Endothelial cell of umbilical vein (primary cell): ENCODE data around the gene SPDYE6. TPM values are rescaled to one million over a fixed set of nuclear protein-coding genes. Genes with fewer than 3 reads are reported as not detected.
"Not testable (repeated sequence)": the region's sequence is repeated elsewhere in the genome, so short reads cannot be mapped to it uniquely, and the experiment has no call there.

Experiments
- BruUV-seq: library from RNA; stranded (reverse); fragments of 400-500 nt; replicated peaks from 2 replicates; lab custom pipeline; 2021; lab: Mats Ljungman, UMichigan
- CTCF ChIA-PET: fragments of 300-600, 350-600 bp; sonication (Branson Sonifier 250); formaldehyde crosslinking; loops from one replicate; lab custom pipeline; 2021; ENCODE audit warnings: antibody characterized with exemption, inconsistent platforms; lab: Charles Lee
- POLR2A ChIA-PET: fragments of 300-600, 350-600 bp; sonication (Branson Sonifier 250); formaldehyde crosslinking; loops from one replicate; lab custom pipeline; 2021; ENCODE audit warnings: antibody characterized with exemption, inconsistent platforms; lab: Charles Lee
- DNase-seq: peaks from one replicate; pipeline ENCODE4 v3.0.0-alpha.2; 2011; ENCODE audit warnings: low read depth, low spot score
- FAIRE-seq: peaks from 2 replicates; lab custom pipeline; 2011; peaks lifted over from hg19 to GRCh38; lab: Jason Lieb, UNC
- H2AFZ ChIP-seq: 2 replicates; pipeline ENCODE4 v1.6.0; 2012; ENCODE audit warnings: low read depth, low read length, control low read depth, inconsistent platforms
- H3K27ac ChIP-seq: 2 replicates; pipeline ENCODE4 v1.5.1; 2011; ENCODE audit warnings: low read depth, mild to moderate bottlenecking, control low read depth, low read length, moderate library complexity; ENCODE audit not compliant: insufficient read depth
- H3K27me3 ChIP-seq, 2 experiments: 2 replicates each; pipeline versions ENCODE4 v1.6.0 to v1.6.1; 2011; ENCODE audit warnings: low read length in 2 of 2, mixed read lengths in 1 of 2; ENCODE audit not compliant: control insufficient read depth in 2 of 2, insufficient read depth in 2 of 2
- H3K36me3 ChIP-seq, 2 experiments: 2 replicates in 1 of 2; 3 replicates in 1 of 2; pipeline ENCODE4 v1.5.1; 2011; ENCODE audit warnings: low read length in 2 of 2, mild to moderate bottlenecking in 1 of 2, moderate library complexity in 1 of 2; ENCODE audit not compliant: control insufficient read depth in 2 of 2, insufficient read depth in 2 of 2; ENCODE audit errors: extremely low read depth in 1 of 2
- H3K4me1 ChIP-seq: 3 replicates; pipeline ENCODE4 v1.5.1; 2011; ENCODE audit warnings: mild to moderate bottlenecking, low read length; ENCODE audit not compliant: control insufficient read depth, insufficient read depth; ENCODE audit errors: extremely low read depth
- H3K4me2 ChIP-seq: 2 replicates; pipeline ENCODE4 v1.6.1; 2011; ENCODE audit warnings: low read length, control low read depth, mixed read lengths; ENCODE audit not compliant: insufficient read depth
- H3K4me3 ChIP-seq, 3 experiments: fragments of 200-600 bp in 1 of 3; sonication (generic), shearing (Covaris generic) in 1 of 3; replicated peaks in 1 of 3; 2 replicates each; pipeline ENCODE4 v1.5.1; 2011 to 2016; ENCODE audit warnings: control low read depth in 3 of 3, low read length in 3 of 3, mild to moderate bottlenecking in 2 of 3, inconsistent platforms in 1 of 3, low read depth in 1 of 3, moderate library complexity in 1 of 3; ENCODE audit not compliant: insufficient read depth in 1 of 3
- H3K79me2 ChIP-seq: 2 replicates; pipeline ENCODE4 v1.6.0; 2012; ENCODE audit warnings: low read length, inconsistent platforms; ENCODE audit not compliant: control insufficient read depth, insufficient read depth
- H3K9ac ChIP-seq: replicated peaks from 2 replicates; pipeline ENCODE3; 2011; ENCODE audit warnings: low read length, control low read depth; ENCODE audit not compliant: insufficient read depth; ENCODE audit errors: extremely low read depth
- H3K9me1 ChIP-seq: replicated peaks from 3 replicates; pipeline ENCODE4 v1.6.0; 2011; ENCODE audit warnings: mild to moderate bottlenecking, low read length; ENCODE audit not compliant: control insufficient read depth, insufficient read depth; ENCODE audit errors: extremely low read depth
- H3K9me3 ChIP-seq: replicated peaks from 2 replicates; pipeline ENCODE4 v1.5.1; 2012; ENCODE audit warnings: low read length, inconsistent platforms; ENCODE audit not compliant: control insufficient read depth, insufficient read depth
- H4K20me1 ChIP-seq: replicated peaks from 2 replicates; pipeline ENCODE3; 2011; ENCODE audit warnings: mild to moderate bottlenecking, low read length; ENCODE audit not compliant: control insufficient read depth, insufficient read depth; ENCODE audit errors: extremely low read depth
- dilution Hi-C: fragments of 300-500 bp; cut with MboI; formaldehyde crosslinking; loops from one replicate; pipeline ENCODE4 v1.15.0; 2019; ENCODE audit warnings: low sequenced_read_pairs; ENCODE audit not compliant: extremely low pct_ligation_motif_present
- intact Hi-C: fragments of 100-400 bp; cut with micrococcal nuclease; formaldehyde crosslinking; loops from one replicate; pipeline ENCODE4 v1.10.0; 2022
- polyA plus RNA-seq, 4 experiments: library from polyadenylated mRNA; depleted of rRNA in 3 of 4; stranded (reverse) in 3 of 4; unstranded in 1 of 4; fragments of >200 nt; gene quantifications; 2 replicates each; pipeline versions ENCODE4 v1.2.1 to v1.2.3, GENCODE V29; 2011 to 2012; ENCODE audit warnings: missing spikeins in 1 of 4
- total RNA-seq: library from RNA; stranded (reverse); gene quantifications from 2 replicates; pipeline ENCODE4 v1.2.3, GENCODE V29; 2021

Gene SPDYE6
- total and polyA plus RNA-seq, 2 donors (not counting 3 experiments of a cell fraction or from before 2014, with no cell fraction given): not detected

DNA sequence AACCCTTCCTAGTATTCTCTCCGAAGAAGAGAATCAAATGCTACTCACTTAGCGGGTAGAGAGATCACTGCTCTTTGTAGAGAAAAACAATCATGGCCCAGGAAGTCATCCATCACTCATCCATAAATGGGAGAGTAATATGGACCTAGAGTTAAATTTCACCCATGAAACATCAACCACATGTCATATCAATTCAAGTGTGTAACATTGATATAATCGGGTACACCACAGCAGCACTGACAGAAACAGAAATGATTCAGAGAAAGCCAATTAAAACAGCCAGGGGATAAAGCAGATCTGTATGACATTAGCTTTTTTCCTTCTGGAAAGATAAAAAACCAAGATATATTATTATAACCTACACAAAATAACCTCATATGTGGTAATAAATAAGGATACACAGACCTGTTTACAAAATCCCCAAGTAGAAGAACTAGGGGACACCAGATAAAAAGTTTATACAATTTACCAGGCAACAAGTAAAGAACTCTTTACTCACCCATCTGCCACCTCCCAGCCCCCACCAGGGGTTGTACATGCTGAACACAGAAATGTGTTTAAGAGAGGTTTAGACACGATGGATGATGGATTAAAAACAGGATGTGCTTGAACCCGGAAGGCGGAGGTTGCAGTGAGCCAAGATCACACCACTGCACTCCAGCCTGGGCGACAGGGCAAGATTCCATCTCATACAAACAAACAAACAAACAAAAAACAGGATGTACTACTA lies 25.6 kb upstream of the SPDYE6 start:
- H2AFZ ChIP-seq, POLR2A ChIA-PET, H3K27ac ChIP-seq, dilution Hi-C loops, CTCF ChIA-PET, H3K9ac ChIP-seq, H3K27me3 ChIP-seq, H4K20me1 ChIP-seq, H3K36me3 ChIP-seq, BruUV-seq, H3K4me3 ChIP-seq, H3K4me1 ChIP-seq, H3K79me2 ChIP-seq, DNase-seq, H3K4me2 ChIP-seq, intact Hi-C loops, H3K9me3 ChIP-seq, H3K9me1 ChIP-seq: not testable (repeated sequence)
- FAIRE-seq: peak; percentile 57

GRCh38 chr7:102380837-102381236 lies 24.6 kb upstream of the SPDYE6 start:
- H2AFZ ChIP-seq, H3K4me3 ChIP-seq, intact Hi-C loops, H3K27ac ChIP-seq, FAIRE-seq, CTCF ChIA-PET, DNase-seq, POLR2A ChIA-PET, H3K9me3 ChIP-seq, H3K36me3 ChIP-seq, H3K4me1 ChIP-seq, H3K27me3 ChIP-seq, BruUV-seq, H3K9me1 ChIP-seq, dilution Hi-C loops, H3K79me2 ChIP-seq, H3K4me2 ChIP-seq, H3K9ac ChIP-seq, H4K20me1 ChIP-seq: not testable (repeated sequence)
